HepG2 (cell line): Measurements from ENCODE around the gene WDCP. TPM values are rescaled to one million over a fixed set of nuclear protein-coding genes. Genes with fewer than 3 reads are reported as not detected.

ENCODE experiments used
- ARNT ChIP-seq: fragments of 450-650 bp; IDR thresholded peaks from 2 replicates; pipeline ENCODE4 v1.6.1; 2017
- FOSL1 ChIP-seq: sonication (generic); formaldehyde crosslinking; IDR thresholded peaks from 2 replicates; pipeline ENCODE4 v1.9.0; 2021; ENCODE audit warnings: missing genetic modification reagents, borderline replicate concordance
- GATAD2A ChIP-seq: IDR thresholded peaks from 2 replicates; pipeline ENCODE4 v1.6.1; 2016
- HDAC2 ChIP-seq: sonication (generic); formaldehyde crosslinking; IDR thresholded peaks from 2 replicates; pipeline ENCODE4 v1.4.0; 2020; ENCODE audit warnings: missing genetic modification reagents
- HES4 ChIP-seq: sonication (generic); formaldehyde crosslinking; IDR thresholded peaks from 2 replicates; pipeline ENCODE4 v1.9.0; 2021; ENCODE audit warnings: mild to moderate bottlenecking, missing genetic modification reagents, borderline replicate concordance
- RBAK ChIP-seq: sonication (generic); formaldehyde crosslinking; IDR thresholded peaks from 2 replicates; pipeline ENCODE4 v1.5.1; 2020; ENCODE audit warnings: mild to moderate bottlenecking, missing genetic modification reagents
- SAP130 ChIP-seq: IDR thresholded peaks from 2 replicates; pipeline ENCODE4 v1.6.1; 2016; ENCODE audit warnings: low read depth
- SRSF9 ChIP-seq: fragments of 200-400 bp; formaldehyde crosslinking; IDR thresholded peaks from 2 replicates; pipeline ENCODE4 v1.6.1; 2018; ENCODE audit warnings: borderline replicate concordance, mild to moderate bottlenecking, low read depth, low read length; ENCODE audit not compliant: insufficient read depth, poor library complexity, severe bottlenecking
- TEAD3 ChIP-seq: optimal IDR thresholded peaks from 2 replicates; pipeline ENCODE3; 2016; ENCODE audit warnings: borderline replicate concordance
- XRCC5 ChIP-seq: fragments of 200-400 bp; formaldehyde crosslinking; optimal IDR thresholded peaks from 2 replicates; pipeline ENCODE3; 2017; ENCODE audit warnings: mild to moderate bottlenecking, low read length
- ZNF317 ChIP-seq: sonication (generic); formaldehyde crosslinking; IDR thresholded peaks from 2 replicates; pipeline ENCODE4 v1.5.0; 2020; ENCODE audit warnings: mild to moderate bottlenecking, missing genetic modification reagents
- ZNF724P ChIP-seq: sonication (generic); formaldehyde crosslinking; IDR thresholded peaks from 2 replicates; pipeline ENCODE4 v1.8.0; 2022; ENCODE audit warnings: missing genetic modification reagents, borderline replicate concordance
- ZNF761 ChIP-seq: sonication (generic); formaldehyde crosslinking; conservative IDR thresholded peaks from 2 replicates; pipeline ENCODE4 v1.4.0; 2020; ENCODE audit warnings: mild to moderate bottlenecking, missing genetic modification reagents
- ZNF879 ChIP-seq: sonication (generic); formaldehyde crosslinking; IDR thresholded peaks from 2 replicates; pipeline ENCODE4 v1.8.1; 2023; ENCODE audit warnings: missing genetic modification reagents
- polyA plus RNA-seq, 8 experiments: library from polyadenylated mRNA; depleted of rRNA in 3 of 8; stranded (reverse) in 7 of 8; unstranded in 1 of 8; fragments of >200 nt; fragmentation: Illumina TruSeq in 4 of 8; extraction: Trizol in 4 of 8; gene quantifications; 2 replicates each; pipeline versions ENCODE4 v1.2.1 to v1.2.3, GENCODE V29; 2011 to 2016; ENCODE audit warnings: low read depth in 4 of 8, missing spikeins in 1 of 8, mixed read lengths in 1 of 8; ENCODE audit not compliant: insufficient read depth in 1 of 8
- total RNA-seq, 5 experiments: library from RNA; depleted of rRNA; stranded (reverse); fragments of >200 nt; fragmentation: Illumina TruSeq; extraction: Trizol; gene quantifications; 2 replicates each; pipeline ENCODE4 v1.2.3, GENCODE V29; 2016; ENCODE audit warnings: low read depth in 1 of 5
- TF ChIP-seq, protein P1 (sequence below): sonication (generic); formaldehyde crosslinking; IDR thresholded peaks from 2 replicates; pipeline ENCODE4 v1.5.0; 2020; ENCODE audit warnings: mild to moderate bottlenecking, missing genetic modification reagents
- TF ChIP-seq, protein P2 (sequence below): sonication (generic); formaldehyde crosslinking; IDR thresholded peaks from 2 replicates; pipeline ENCODE4 v1.4.0; 2020; ENCODE audit warnings: missing genetic modification reagents
- TF ChIP-seq, protein P3 (sequence below): sonication (generic); formaldehyde crosslinking; IDR thresholded peaks from 2 replicates; pipeline ENCODE4 v1.4.0; 2020; ENCODE audit warnings: missing genetic modification reagents
- TF ChIP-seq, protein P4 (sequence below): IDR thresholded peaks from 2 replicates; pipeline ENCODE4 v1.6.1; 2016; ENCODE audit warnings: mild to moderate bottlenecking, missing biosample characterization, missing genetic modification reagents

Gene WDCP
- total and polyA plus RNA-seq, 2 of the 13 experiments (the other 11 are each of a cell fraction or from before 2014, with no cell fraction given) = 17.4 to 22.6 TPM

DNA sequence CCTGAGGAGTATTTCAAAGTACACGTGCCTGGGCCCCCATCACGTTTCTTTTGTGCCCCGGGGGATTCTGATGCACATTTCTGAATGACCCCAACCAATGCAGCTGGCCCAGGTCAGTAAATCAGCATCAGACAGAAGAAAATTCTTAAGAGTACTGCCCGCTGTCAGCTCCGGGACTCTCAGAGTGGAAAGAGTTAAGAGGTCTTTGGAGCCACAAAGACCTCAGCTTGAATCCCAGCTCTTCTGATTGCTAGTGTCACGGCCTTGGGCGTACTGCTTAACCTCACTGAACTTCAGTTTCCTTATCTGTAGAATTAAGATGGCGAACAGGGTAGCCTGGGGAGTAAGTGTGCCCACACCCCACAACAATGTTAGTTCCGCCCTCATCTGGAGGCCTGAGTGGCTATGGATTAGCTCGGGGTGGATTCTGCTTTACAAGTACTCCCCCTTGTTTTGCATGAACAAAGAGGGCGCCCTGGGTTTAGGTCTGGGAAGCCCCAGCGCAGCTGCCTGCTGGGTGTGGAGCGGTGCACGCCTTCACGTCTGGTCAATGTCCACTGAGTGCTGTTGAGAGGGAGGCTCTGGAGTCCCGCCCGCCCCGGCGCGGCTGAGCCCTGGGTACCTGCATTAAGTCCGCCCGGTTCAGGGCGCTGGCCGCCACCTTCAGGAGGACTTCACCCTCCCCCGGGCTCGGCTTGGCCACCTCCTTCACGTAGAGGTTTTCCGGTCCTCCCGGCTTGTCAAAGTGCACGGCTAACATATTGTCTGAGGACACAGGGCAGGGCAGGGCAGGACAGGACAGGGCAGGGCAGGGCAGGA is 36.6 kb upstream of the WDCP start (continued):
- TF ChIP-seq SRSF9 (no peak), FOSL1 (CRISPR knock-in tag) (no peak), RBAK (CRISPR knock-in tag) (peak; percentile 31; the same call in 1 of the 2 replicates), ZNF879 (peak; percentile 43; the same call in 1 of the 2 replicates), HES4 (CRISPR knock-in tag) (peak; percentile 53; the same call in 1 of the 2 replicates), ZNF724P (CRISPR knock-in tag) (peak; percentile 94), ARNT (no peak), TEAD3 (CRISPR knock-in tag) (peak; percentile 61), SAP130 (CRISPR knock-in tag) (peak; percentile 81), ZNF317 (CRISPR knock-in tag) (0 out of 2 replicates have a peak, but pooled peaks have one; percentile 14), HDAC2 (CRISPR knock-in tag) (peak; percentile 67; the same call in 1 of the 2 replicates), XRCC5 (peak; percentile 66), GATAD2A (CRISPR knock-in tag) (peak; percentile 72), ZNF761 (CRISPR knock-in tag) (peak; percentile 82; the same call in 1 of the 2 replicates)
- TF ChIP-seq, protein P1, sequence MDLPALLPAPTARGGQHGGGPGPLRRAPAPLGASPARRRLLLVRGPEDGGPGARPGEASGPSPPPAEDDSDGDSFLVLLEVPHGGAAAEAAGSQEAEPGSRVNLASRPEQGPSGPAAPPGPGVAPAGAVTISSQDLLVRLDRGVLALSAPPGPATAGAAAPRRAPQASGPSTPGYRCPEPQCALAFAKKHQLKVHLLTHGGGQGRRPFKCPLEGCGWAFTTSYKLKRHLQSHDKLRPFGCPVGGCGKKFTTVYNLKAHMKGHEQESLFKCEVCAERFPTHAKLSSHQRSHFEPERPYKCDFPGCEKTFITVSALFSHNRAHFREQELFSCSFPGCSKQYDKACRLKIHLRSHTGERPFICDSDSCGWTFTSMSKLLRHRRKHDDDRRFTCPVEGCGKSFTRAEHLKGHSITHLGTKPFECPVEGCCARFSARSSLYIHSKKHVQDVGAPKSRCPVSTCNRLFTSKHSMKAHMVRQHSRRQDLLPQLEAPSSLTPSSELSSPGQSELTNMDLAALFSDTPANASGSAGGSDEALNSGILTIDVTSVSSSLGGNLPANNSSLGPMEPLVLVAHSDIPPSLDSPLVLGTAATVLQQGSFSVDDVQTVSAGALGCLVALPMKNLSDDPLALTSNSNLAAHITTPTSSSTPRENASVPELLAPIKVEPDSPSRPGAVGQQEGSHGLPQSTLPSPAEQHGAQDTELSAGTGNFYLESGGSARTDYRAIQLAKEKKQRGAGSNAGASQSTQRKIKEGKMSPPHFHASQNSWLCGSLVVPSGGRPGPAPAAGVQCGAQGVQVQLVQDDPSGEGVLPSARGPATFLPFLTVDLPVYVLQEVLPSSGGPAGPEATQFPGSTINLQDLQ = peak; percentile 100
- TF ChIP-seq, protein P2, sequence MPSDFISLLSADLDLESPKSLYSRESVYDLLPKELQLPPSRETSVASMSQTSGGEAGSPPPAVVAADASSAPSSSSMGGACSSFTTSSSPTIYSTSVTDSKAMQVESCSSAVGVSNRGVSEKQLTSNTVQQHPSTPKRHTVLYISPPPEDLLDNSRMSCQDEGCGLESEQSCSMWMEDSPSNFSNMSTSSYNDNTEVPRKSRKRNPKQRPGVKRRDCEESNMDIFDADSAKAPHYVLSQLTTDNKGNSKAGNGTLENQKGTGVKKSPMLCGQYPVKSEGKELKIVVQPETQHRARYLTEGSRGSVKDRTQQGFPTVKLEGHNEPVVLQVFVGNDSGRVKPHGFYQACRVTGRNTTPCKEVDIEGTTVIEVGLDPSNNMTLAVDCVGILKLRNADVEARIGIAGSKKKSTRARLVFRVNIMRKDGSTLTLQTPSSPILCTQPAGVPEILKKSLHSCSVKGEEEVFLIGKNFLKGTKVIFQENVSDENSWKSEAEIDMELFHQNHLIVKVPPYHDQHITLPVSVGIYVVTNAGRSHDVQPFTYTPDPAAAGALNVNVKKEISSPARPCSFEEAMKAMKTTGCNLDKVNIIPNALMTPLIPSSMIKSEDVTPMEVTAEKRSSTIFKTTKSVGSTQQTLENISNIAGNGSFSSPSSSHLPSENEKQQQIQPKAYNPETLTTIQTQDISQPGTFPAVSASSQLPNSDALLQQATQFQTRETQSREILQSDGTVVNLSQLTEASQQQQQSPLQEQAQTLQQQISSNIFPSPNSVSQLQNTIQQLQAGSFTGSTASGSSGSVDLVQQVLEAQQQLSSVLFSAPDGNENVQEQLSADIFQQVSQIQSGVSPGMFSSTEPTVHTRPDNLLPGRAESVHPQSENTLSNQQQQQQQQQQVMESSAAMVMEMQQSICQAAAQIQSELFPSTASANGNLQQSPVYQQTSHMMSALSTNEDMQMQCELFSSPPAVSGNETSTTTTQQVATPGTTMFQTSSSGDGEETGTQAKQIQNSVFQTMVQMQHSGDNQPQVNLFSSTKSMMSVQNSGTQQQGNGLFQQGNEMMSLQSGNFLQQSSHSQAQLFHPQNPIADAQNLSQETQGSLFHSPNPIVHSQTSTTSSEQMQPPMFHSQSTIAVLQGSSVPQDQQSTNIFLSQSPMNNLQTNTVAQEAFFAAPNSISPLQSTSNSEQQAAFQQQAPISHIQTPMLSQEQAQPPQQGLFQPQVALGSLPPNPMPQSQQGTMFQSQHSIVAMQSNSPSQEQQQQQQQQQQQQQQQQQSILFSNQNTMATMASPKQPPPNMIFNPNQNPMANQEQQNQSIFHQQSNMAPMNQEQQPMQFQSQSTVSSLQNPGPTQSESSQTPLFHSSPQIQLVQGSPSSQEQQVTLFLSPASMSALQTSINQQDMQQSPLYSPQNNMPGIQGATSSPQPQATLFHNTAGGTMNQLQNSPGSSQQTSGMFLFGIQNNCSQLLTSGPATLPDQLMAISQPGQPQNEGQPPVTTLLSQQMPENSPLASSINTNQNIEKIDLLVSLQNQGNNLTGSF (CRISPR knock-in tag) = no peak; the same call in 1 of the 2 replicates
- TF ChIP-seq, protein P3, sequence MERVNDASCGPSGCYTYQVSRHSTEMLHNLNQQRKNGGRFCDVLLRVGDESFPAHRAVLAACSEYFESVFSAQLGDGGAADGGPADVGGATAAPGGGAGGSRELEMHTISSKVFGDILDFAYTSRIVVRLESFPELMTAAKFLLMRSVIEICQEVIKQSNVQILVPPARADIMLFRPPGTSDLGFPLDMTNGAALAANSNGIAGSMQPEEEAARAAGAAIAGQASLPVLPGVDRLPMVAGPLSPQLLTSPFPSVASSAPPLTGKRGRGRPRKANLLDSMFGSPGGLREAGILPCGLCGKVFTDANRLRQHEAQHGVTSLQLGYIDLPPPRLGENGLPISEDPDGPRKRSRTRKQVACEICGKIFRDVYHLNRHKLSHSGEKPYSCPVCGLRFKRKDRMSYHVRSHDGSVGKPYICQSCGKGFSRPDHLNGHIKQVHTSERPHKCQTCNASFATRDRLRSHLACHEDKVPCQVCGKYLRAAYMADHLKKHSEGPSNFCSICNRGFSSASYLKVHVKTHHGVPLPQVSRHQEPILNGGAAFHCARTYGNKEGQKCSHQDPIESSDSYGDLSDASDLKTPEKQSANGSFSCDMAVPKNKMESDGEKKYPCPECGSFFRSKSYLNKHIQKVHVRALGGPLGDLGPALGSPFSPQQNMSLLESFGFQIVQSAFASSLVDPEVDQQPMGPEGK (CRISPR knock-in tag) = peak; percentile 84
- TF ChIP-seq, protein P4, sequence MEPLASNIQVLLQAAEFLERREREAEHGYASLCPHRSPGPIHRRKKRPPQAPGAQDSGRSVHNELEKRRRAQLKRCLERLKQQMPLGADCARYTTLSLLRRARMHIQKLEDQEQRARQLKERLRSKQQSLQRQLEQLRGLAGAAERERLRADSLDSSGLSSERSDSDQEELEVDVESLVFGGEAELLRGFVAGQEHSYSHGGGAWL (CRISPR knock-in tag) = peak; percentile 73; the same call in 1 of the 2 replicates
